NCI-H1436 treated with DMSO at 0.1 percent for 48 hours (cell line): ENCODE measurements around the gene SPSB4.

ENCODE experiments used
- DNase-seq: peaks from one replicate; lab custom pipeline; 2025; lab: John Stamatoyannopoulos, UW

The SPSB4 gene

DNA sequence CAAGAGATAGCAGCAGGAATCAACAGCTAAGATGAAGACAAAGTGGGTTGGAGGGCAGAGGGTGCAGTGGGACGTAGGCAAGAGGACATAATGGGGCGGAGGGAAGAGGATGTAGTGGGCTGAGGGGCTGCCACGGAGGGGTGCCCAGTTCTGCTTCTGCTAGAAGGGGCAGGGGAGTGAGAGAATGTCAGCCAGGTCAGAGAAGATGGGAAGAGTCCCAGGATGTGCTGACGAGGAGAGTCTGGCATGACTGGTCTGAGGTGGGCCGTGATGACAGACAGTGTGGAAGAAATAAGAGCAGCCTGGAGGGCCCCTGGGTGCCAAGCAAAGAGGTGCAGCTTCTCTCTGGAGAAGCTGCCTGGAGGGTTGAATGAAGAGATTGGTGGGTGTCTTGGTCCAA, 4.0 kb downstream of the SPSB4 start:
- no peak for DNase-seq

DNA sequence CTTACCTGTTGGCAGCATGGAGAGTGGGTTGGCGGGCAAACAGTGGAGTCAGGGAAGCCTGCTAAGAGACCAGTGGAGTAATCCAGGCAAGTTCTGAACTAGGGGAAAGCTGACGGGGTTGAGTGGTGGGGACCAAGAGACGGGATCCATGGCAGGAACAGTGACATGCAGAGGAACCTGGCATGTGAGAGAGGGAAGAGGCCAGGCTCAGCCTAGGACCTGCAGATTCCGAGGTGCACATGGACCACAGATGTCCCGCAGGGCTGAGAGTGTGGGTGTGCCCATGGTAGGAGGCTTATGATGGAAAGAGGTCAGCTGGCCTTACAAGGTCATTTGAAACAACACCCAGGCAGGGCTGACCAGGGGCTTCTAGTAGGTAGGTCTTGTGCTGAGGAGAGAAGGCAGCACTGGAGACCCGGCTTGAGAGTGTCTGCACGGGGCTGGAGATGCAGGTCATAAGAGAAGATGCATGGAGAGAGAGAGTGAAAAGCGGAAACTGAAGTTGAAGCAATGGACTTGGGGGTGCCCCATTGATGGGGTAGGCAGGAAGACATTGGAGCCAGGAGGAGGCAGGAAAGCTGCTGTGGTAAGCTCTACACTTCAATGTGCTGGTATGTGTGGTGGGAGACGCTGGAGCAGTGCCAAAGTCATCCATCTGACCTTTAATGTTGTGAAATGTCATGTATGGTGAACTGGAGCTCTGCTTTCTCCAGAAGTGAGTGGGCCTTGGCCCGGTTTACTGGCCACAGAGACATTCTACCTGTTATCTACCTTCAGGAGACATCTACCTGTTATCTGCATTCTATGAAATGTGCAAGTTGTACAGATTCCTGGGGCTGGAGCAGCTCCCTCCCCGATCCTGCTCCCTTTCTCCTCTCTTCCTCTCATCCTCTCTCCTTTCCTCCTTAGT, 4.6 kb downstream of the SPSB4 start:
- no peak for DNase-seq

DNA sequence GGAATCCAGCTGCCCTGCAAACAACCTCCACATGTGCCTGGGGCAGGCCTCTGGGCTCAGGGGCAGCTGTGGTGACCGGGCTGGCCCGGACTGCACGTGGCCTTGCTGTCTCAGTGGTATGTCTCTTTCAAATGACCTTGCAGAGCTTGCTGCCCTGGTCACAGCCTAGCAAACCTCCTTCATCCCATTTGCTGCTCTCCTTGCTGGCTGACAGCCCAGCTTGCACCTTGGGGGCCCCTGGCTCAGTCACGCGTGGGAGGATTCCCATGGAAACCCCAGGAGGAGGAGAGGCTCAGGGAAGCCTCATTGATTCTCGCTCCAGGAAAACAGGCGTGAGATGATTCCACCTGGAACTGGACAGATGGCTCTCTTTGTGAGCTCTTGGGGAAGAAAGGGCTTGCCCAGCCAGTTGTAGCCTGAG, 5.6 kb downstream of the SPSB4 start:
- no peak for DNase-seq

DNA sequence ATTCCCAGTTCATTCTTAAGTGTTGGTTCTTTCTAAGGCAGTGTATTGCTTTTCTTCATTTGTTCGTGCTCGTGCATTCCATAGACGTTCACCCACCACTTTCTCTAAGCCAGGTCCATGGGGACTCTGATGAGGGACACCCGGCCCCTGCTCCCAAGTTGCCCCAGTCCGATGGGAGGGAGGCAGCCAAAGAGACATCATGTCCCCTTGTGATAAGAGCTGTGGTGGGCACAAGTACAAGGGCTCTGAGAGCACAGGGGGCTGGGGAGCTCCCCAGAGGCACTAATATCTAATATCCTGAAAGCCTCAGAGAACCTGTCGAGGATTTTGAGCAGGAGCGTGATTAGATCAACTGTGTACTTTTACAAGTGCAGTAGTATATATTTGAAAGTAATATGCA, 6.3 kb downstream of the SPSB4 start:
- DNase-seq: no peak

DNA sequence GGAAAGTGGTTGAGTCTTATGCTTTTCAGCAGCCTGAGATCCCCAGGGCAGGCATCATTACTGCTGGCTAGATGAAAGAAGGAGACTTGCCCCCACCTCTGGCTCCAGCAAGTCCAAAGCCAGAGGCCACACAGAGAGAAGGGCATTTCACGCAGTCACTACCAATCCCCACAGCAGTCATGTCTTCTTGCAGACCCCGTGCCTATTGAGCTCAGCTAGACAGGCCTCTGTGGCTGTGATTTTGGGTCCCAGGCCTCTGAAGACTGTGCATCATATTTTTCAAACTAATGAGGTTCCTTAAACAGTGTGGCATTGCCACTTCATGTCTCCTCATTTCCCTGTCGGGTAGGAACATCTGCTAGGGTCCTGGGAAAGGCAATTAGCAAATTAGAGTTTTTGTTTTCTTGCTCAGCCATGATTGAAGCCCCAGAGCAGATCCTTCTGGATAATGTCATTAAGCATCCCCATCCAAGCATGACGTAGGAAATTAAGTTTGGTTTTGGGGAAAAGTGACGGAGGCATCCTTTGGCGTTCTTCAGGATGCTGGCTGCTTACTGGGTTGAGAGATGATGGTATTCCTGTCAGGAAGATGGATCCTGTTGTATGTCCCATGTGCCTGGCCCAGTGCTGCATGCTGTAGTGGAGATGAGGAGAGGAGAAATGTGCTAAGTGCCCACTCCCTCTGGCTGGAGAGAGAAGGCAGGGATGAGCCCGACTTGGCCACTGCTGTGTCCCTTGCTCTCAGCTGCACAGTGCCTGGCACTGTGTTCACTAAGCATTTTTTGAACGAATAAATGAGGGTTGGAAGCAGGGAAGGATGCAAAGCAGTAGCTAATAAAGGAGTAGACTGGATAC, 7.0 kb downstream of the SPSB4 start:
- no peak for DNase-seq

DNA sequence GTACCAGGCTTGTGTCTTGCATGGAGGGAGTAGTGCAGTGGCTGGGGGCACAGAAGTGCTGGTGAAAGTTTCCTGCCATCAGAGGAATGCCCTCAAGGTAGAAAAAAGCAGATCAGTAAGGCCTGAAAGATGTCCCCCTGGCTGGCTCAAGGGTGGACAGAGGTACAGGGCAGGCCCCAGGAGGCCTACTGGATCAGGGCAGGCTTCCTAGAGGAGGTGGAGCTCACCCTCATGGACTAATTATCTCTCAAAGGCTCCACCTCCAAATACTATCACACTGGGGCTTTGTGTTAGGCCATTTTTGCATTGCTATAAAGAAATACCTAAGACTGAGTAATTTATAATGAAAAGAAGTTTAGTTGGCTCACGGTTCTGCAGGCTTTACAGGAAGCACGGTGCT, 7.8 kb downstream of the SPSB4 start:
- DNase-seq: no peak

- no peak for DNase-seq
These were observed 8.7 kb downstream of the SPSB4 start for GRCh38 chr3:141059816-141060215.

DNA sequence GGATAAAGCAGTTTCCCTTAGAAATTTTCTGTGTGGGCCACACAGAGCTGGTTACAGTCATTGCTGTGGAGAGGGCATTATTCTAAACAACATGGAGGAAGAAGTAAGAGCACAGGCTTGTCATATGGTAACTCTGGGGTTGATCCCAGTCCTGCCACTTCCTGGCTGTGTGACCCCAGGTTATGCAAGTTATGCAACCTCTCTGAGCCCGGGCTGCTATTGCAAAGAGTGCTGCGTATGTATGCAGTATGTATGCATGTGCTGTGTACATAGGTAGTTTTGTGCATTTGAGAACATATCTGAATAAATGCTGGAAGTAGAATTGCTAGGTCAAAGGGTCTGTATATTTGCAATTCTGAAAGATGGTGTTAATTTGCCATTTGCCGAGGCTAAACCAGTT, 9.2 kb downstream of the SPSB4 start:
- DNase-seq: no peak

DNA sequence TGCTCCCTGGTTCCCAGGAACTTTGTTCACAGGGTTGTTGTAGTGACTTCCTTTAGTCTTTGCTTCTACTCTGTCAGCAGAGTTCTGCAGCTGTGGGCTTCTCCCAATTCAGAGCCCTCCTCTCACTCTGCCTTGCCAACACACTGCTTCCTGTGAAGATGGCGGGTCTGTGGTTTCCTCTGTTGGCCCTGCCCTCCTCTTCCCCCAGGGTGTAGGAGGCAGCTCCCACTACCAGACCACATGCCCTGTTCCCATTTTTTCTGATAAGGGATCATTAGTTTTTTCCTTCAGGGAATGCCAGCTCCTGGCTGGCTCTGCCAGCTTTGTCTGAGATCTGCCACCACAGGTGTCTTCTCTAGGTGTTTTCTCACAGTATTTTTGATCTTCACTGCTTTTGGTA, 12.7 kb downstream of the SPSB4 start:
- no peak for DNase-seq

- DNase-seq: no peak
These were observed 13.2 kb downstream of the SPSB4 start for GRCh38 chr3:141064255-141064926.

DNA sequence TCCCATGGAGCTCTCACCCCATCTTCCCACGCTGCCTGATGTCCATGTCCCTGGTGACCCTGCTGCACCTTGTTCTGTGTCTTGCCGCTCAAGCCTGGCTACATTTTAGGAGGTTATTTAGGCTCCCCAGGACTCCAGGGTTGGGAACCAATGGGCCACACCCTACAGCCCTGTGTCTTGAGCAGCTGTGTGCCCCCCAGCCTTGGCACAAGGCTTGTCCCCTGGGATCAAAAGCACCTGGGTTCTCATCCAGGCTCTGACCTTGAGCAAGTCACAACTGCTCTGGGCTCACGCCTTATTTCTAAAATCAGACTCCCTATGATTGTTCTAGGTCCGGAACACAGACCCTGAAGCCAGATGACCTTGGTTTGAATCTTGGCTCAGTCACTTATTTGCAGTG, 14.1 kb downstream of the SPSB4 start:
- no peak for DNase-seq

GRCh38 chr3:141065841-141066805, 15.0 kb downstream of the SPSB4 start:
- DNase-seq: no peak

DNA sequence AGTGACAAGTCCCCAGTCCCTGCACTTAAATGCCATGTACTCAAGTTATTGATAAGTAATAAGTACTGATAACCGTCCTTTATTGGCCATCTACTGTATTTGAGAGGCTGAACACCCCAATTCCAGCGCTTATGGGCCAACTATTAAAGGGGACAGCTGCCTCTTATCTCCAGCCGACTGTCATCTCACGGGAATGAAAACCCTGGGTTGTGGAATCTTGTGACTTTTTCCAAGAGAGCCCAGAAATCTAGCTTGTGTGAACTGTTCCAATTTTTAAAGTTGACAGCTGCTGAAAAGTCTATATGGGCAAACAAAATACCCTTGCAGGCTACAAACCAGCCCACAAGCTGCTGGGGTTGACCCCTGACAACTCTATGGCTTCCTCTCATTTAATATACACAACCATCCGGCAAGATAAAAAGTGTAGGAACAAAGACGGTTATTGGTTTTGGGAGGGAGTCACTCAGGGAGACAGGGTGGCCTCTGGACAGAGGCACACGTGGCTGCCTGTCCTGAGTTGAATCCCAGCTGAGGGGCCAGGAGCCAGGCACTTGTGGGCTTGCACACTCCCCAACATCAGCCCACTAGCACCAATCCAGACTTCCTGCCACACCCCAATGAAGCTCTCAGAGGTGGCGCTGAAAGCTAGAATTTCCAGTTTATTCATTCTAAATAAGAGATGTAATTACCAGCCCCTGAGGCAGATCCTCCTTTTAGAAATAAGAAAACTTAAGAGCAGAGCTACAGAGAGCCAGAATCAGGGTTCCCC, 16.2 kb downstream of the SPSB4 start:
- no peak for DNase-seq

DNA sequence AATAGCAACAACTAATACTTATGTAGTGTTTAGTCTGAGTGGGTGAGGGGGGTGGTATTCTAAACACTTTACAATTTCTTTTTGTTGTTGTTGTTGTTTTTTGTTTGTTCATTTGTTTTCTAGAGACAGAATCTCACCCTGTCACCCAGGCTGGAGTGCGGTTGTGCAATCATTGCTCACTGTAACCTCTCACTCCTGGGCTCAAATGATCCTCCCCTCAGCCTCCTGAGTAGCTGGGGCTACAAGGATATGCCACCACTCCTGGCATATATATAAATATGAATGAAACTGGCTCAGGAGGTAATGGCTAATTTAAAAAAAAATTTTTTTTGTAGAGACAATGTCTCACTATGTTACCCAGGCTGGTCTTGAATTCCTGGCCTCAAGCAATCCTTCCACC, 19.1 kb downstream of the SPSB4 start:
- DNase-seq: no peak

DNA sequence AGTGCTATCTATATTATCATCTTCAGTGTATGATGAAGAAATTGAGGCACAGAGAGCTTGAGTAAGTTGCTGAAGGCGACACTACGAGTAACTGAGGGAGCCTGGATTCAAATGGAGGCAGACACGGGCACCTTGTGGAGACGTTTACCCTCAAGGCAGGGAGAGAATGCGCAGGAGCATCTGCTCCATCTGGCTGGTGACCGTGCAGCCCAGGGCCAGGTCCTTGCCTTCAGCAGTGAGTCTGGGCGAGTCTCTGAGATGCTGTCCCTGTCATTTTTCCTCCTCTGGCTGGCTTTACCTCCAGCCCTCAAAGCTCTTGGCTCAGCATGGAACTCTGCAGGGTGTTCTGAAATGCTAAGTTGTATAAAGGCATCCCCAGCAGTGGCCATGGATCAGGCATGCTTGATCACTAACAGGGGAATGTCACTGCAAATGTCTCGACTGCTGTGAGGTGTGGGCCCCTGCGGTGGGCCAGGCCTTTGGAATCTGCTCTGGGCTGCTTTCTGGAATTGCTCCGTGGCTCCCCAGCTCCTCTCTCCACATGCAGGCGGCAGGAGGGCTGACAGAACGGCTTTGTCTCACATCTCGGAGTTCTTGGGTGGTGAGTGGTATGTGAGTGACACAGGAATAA, 19.7 kb downstream of the SPSB4 start:
- DNase-seq: no peak

DNA sequence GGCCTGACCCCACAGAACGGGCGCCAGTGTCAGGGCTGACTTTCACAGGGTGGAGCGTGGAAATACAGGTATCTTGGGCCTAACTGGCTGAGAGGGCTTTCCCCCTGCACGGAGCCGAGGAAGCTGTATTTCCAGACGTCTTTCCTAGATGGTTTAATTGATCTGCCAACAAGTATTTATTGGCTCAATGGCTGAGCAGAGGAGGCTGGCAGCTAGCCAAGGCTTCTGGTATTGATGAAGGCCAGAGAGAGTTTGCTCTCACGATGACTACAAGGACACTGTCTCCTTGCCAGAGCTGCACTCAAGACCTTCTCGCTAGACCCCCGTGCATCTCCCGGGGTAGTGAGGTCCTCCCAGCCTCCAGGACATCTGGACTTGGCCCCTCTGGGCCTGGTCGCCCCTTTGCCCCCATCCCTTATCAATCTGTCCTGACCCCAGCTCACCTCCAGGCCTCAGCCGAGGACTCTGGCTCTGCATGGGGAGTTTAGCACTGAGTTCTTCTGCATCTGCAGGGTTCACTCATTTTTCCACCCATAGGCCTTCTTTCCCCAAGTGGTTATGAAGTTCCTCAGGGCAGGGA, 20.6 kb downstream of the SPSB4 start:
- no peak for DNase-seq

- no peak for DNase-seq
These were observed 21.8 kb downstream of the SPSB4 start for GRCh38 chr3:141072950-141073349.

GRCh38 chr3:141073580-141073979, 22.4 kb downstream of the SPSB4 start:
- DNase-seq: no peak

DNA sequence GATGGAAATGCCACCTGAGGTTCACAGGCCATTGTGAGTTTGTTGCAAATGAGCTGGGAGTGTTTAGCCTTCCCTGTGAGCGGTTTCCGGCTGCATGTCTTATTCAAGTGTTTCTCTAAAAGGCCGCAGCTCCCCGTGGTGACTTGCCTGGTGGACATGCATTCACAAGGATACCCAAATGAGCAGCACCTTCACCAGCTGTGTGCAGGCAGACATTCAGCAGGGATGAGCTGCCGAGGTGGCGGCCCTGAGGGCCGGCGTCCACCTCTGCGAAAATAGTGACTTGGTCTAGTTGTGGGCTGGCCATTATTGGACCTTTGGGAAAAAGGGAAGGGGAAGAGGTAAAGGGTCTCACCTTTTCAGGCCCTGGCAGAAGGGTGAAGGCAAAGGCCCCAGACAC, 23.4 kb downstream of the SPSB4 start:
- DNase-seq: no peak
